GM10266 (cell line): ENCODE data around the gene SIK2.

Experiments
- DNase-seq: peaks from one replicate; pipeline ENCODE4 v3.0.0; 2012; ENCODE audit errors: extremely low spot score
- TF ChIP-seq, protein P1 (sequence below): IDR thresholded peaks from 2 replicates; pipeline ENCODE4 v1.5.1; 2012; ENCODE audit warnings: mild to moderate bottlenecking, low read depth; ENCODE audit not compliant: control insufficient read depth, insufficient read depth; ENCODE audit errors: missing control alignments

The SIK2 gene

GRCh38 chr11:111777094-111778046, 175.1 kb downstream of the SIK2 start:
- peak; percentile 64 for DNase-seq
- TF ChIP-seq, protein P1, sequence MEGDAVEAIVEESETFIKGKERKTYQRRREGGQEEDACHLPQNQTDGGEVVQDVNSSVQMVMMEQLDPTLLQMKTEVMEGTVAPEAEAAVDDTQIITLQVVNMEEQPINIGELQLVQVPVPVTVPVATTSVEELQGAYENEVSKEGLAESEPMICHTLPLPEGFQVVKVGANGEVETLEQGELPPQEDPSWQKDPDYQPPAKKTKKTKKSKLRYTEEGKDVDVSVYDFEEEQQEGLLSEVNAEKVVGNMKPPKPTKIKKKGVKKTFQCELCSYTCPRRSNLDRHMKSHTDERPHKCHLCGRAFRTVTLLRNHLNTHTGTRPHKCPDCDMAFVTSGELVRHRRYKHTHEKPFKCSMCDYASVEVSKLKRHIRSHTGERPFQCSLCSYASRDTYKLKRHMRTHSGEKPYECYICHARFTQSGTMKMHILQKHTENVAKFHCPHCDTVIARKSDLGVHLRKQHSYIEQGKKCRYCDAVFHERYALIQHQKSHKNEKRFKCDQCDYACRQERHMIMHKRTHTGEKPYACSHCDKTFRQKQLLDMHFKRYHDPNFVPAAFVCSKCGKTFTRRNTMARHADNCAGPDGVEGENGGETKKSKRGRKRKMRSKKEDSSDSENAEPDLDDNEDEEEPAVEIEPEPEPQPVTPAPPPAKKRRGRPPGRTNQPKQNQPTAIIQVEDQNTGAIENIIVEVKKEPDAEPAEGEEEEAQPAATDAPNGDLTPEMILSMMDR, result peak; percentile 78

- no peak for DNase-seq
- TF ChIP-seq, protein P1, result no peak
Observed at GRCh38 chr11:111778047-111778558, 175.9 kb downstream of the SIK2 start.

- no peak for DNase-seq
- TF ChIP-seq, protein P1, result no peak
Observed at GRCh38 chr11:111779118-111779517, 176.9 kb downstream of the SIK2 start.
